Keratinocyte (primary cell): ENCODE measurements around the gene LRBA. TPM values are rescaled to one million over a fixed set of nuclear protein-coding genes. Genes with fewer than 3 reads are reported as not detected.

Experiments
- DNase-seq: peaks from one replicate; pipeline ENCODE4 v3.0.0-alpha.2; 2011; ENCODE audit warnings: low read depth, missing footprints, low spot score
- FAIRE-seq: peaks from 2 replicates; lab custom pipeline; 2011; peaks lifted over from hg19 to GRCh38; lab: Jason Lieb, UNC
- H2AFZ ChIP-seq: 2 replicates; pipeline ENCODE4 v1.6.0; 2012; ENCODE audit warnings: low read length, control low read depth, inconsistent platforms; ENCODE audit not compliant: control insufficient read depth
- H3K27ac ChIP-seq: 2 replicates; pipeline ENCODE4 v1.5.1; 2011; ENCODE audit warnings: low read length; ENCODE audit not compliant: control insufficient read depth, insufficient read depth
- H3K27me3 ChIP-seq: 3 replicates; pipeline ENCODE4 v1.6.0; 2011; ENCODE audit warnings: low read length; ENCODE audit not compliant: control insufficient read depth, insufficient read depth; ENCODE audit errors: extremely low read depth
- H3K36me3 ChIP-seq, 2 experiments: 2 replicates in 1 of 2; 3 replicates in 1 of 2; pipeline ENCODE4 v1.5.1; 2011; ENCODE audit warnings: low read length in 2 of 2, mild to moderate bottlenecking in 1 of 2; ENCODE audit not compliant: control insufficient read depth in 2 of 2, insufficient read depth in 2 of 2; ENCODE audit errors: extremely low read depth in 1 of 2
- H3K4me1 ChIP-seq: 3 replicates; pipeline ENCODE4 v1.5.1; 2011; ENCODE audit warnings: low read length; ENCODE audit not compliant: control insufficient read depth, insufficient read depth; ENCODE audit errors: extremely low read depth
- H3K4me2 ChIP-seq: 3 replicates; pipeline ENCODE4 v1.6.0; 2011; ENCODE audit warnings: low read depth, low read length; ENCODE audit not compliant: control insufficient read depth, insufficient read depth; ENCODE audit errors: extremely low read depth
- H3K4me3 ChIP-seq, 3 experiments: fragments of 200-600 bp in 1 of 3; sonication (generic) in 1 of 3; 2 replicates in 2 of 3; 3 replicates in 1 of 3; pipeline ENCODE4 v1.5.1; 2011 to 2016; ENCODE audit warnings: low read length in 3 of 3, mild to moderate bottlenecking in 3 of 3, control low read depth in 2 of 3, inconsistent platforms in 1 of 3, low read depth in 1 of 3, mixed read lengths in 1 of 3, mixed run types in 1 of 3, moderate library complexity in 1 of 3; ENCODE audit not compliant: control insufficient read depth in 2 of 3, insufficient read depth in 2 of 3; ENCODE audit errors: extremely low read depth in 1 of 3
- H3K79me2 ChIP-seq: 2 replicates; pipeline ENCODE4 v1.6.0; 2012; ENCODE audit warnings: low read length; ENCODE audit not compliant: control insufficient read depth, insufficient read depth
- H3K9ac ChIP-seq: 3 replicates; pipeline ENCODE4 v1.6.0; 2011; ENCODE audit warnings: low read length; ENCODE audit not compliant: control insufficient read depth, insufficient read depth; ENCODE audit errors: extremely low read depth
- H3K9me1 ChIP-seq: 3 replicates; pipeline ENCODE4 v1.6.0; 2011; ENCODE audit warnings: low read length; ENCODE audit not compliant: control insufficient read depth, insufficient read depth; ENCODE audit errors: extremely low read depth
- H3K9me3 ChIP-seq: 2 replicates; pipeline ENCODE4 v1.5.1; 2012; ENCODE audit warnings: low read depth, low read length; ENCODE audit not compliant: control insufficient read depth
- H4K20me1 ChIP-seq: 3 replicates; pipeline ENCODE4 v1.6.0; 2011; ENCODE audit warnings: low read length; ENCODE audit not compliant: control insufficient read depth, insufficient read depth; ENCODE audit errors: extremely low read depth
- CTCF ChIP-seq, 3 experiments: IDR thresholded peaks in 1 of 3; conservative IDR thresholded peaks in 1 of 3; optimal IDR thresholded peaks in 1 of 3; 2 replicates in 2 of 3; 3 replicates in 1 of 3; pipeline versions ENCODE3 to v1.5.1; 2011; ENCODE audit warnings: low read length in 3 of 3, mild to moderate bottlenecking in 3 of 3, moderate library complexity in 2 of 3, control low read depth in 1 of 3, inconsistent platforms in 1 of 3; ENCODE audit not compliant: insufficient read depth in 2 of 3; ENCODE audit errors: extremely low read depth in 1 of 3
- EZH2 ChIP-seq: IDR thresholded peaks from one replicate; pipeline ENCODE4 v1.6.1; 2012; ENCODE audit warnings: inconsistent platforms, mild to moderate bottlenecking, low read length, moderate library complexity
- dilution Hi-C: fragments of 300-500 bp; cut with MboI; formaldehyde crosslinking; loops from one replicate; pipeline ENCODE4 v1.7.0; 2020; ENCODE audit warnings: low sequenced_read_pairs; ENCODE audit not compliant: extremely low pct_ligation_motif_present
- polyA plus RNA-seq, 5 experiments: library from polyadenylated mRNA; depleted of rRNA in 3 of 5; stranded (reverse) in 3 of 5; stranded (forward) in 1 of 5; unstranded in 1 of 5; fragments of >200 nt; gene quantifications; 1 replicate in 1 of 5; 2 replicates in 3 of 5; 3 replicates in 1 of 5; pipeline versions ENCODE4 v1.2.1 to v1.2.3, GENCODE V29; 2011 to 2012; ENCODE audit warnings: missing spikeins in 2 of 5, low read depth in 1 of 5, low replicate concordance in 1 of 5

The LRBA gene
- polyA plus RNA-seq, 1 donor (not counting 4 experiments of a cell fraction or from before 2014, with no cell fraction given) = 35.6 TPM

GRCh38 chr4:150525321-150525868, 489.7 kb downstream of the LRBA start:
- no peak for TF ChIP-seq EZH2
- no peak overlapping the region for H2AFZ ChIP-seq
- FAIRE-seq (peak; percentile 17), DNase-seq (no peak)
- no peak overlapping the region for H3K27ac ChIP-seq
- no peaks in the 10 kb centered on the region for H3K4me1 ChIP-seq
- no peak overlapping the region for H3K4me2 ChIP-seq
- dilution Hi-C loops = no loop called here
- H3K36me3 ChIP-seq = no peaks in the 10 kb centered on the region
- H4K20me1 ChIP-seq = no peaks in the 10 kb centered on the region
- no peaks in the 10 kb centered on the region for H3K9me1 ChIP-seq
- H3K4me3 ChIP-seq = no peak overlapping the region
- no peak overlapping the region for H3K9ac ChIP-seq
- H3K9me3 ChIP-seq = no peaks in the 10 kb centered on the region
- H3K27me3 ChIP-seq = no peaks in the 10 kb centered on the region
- H3K79me2 ChIP-seq = no peaks in the 10 kb centered on the region

- DNase-seq (no peak), FAIRE-seq (peak; percentile 88)
- no peak for TF ChIP-seq EZH2
- TF ChIP-seq CTCF (optimal IDR thresholded peaks at IDR 0.05 in 1 of 3, IDR thresholded peaks at IDR 0.05 in 1 of 3, conservative IDR thresholded peaks at IDR 0.05 in 1 of 3; ENCODE audit: extremely low read depth in 1 of 3, insufficient read depth in 2 of 3, low read length in 3 of 3) = no peak
- dilution Hi-C loops = no loop called here
- Histone ChIP-seq H3K27ac (peak overlapping the region; percentile 50), H3K27me3 (no peaks in the 10 kb centered on the region), H3K9me3 (no peaks in the 10 kb centered on the region), H3K4me1 (peaks cover 10% of the 10 kb centered on the region), H3K9ac (no peak overlapping the region), H3K36me3 (no peaks in the 10 kb centered on the region), H4K20me1 (no peaks in the 10 kb centered on the region), H3K9me1 (no peaks in the 10 kb centered on the region), H2AFZ (no peak overlapping the region), H3K4me2 (peak overlapping the region; percentile 33), H3K79me2 (no peaks in the 10 kb centered on the region), H3K4me3 (no peak overlapping the region)
Measured at GRCh38 chr4:150518559-150518958, 496.5 kb downstream of the LRBA start.

GRCh38 chr4:150515135-150515534, 499.9 kb downstream of the LRBA start:
- Histone ChIP-seq H3K27ac (no peak overlapping the region), H3K4me1 (peaks cover 14% of the 10 kb centered on the region), H3K4me3 (no peak overlapping the region), H2AFZ (no peak overlapping the region), H3K27me3 (no peaks in the 10 kb centered on the region), H3K9ac (no peak overlapping the region), H3K79me2 (no peaks in the 10 kb centered on the region), H3K4me2 (no peak overlapping the region), H4K20me1 (no peaks in the 10 kb centered on the region), H3K9me1 (no peaks in the 10 kb centered on the region), H3K36me3 (no peaks in the 10 kb centered on the region), H3K9me3 (no peaks in the 10 kb centered on the region)
- no peak for DNase-seq
- TF ChIP-seq CTCF (optimal IDR thresholded peaks at IDR 0.05 in 1 of 3, IDR thresholded peaks at IDR 0.05 in 1 of 3, conservative IDR thresholded peaks at IDR 0.05 in 1 of 3; ENCODE audit: extremely low read depth in 1 of 3, insufficient read depth in 2 of 3, low read length in 3 of 3) (no peak), EZH2 (no peak)
- dilution Hi-C loops = no loop called here
- FAIRE-seq = no peak
